ENCODE results near the gene TXNDC2.

Gene TXNDC2

GRCh38 chr18:9914584-9915290, 29.0 kb downstream of the TXNDC2 start:
- DNase-seq: peak; percentile 75

GRCh38 chr18:9915291-9916076, 29.7 kb downstream of the TXNDC2 start:
- DNase-seq: no peak

- peak; percentile 22 for DNase-seq
Measured at GRCh38 chr18:9916077-9916639, 30.4 kb downstream of the TXNDC2 start.

GRCh38 chr18:9916808-9917207, 31.0 kb downstream of the TXNDC2 start:
- DNase-seq: no peak

GRCh38 chr18:9918016-9918680, 32.4 kb downstream of the TXNDC2 start:
- peak; percentile 36 for DNase-seq

GRCh38 chr18:9919564-9920232, 33.9 kb downstream of the TXNDC2 start:
- no peak for DNase-seq

GRCh38 chr18:9922592-9923311, 37.0 kb downstream of the TXNDC2 start:
- DNase-seq: no peak

- no peak for DNase-seq
Measured at GRCh38 chr18:9924371-9924943, 38.7 kb downstream of the TXNDC2 start.

GRCh38 chr18:9925369-9925768, 39.6 kb downstream of the TXNDC2 start:
- peak; percentile 32 for DNase-seq

- no peak for DNase-seq
Measured at GRCh38 chr18:9925795-9926194, 40.0 kb downstream of the TXNDC2 start.

GRCh38 chr18:9926223-9926894, 40.6 kb downstream of the TXNDC2 start:
- no peak for DNase-seq

GRCh38 chr18:9926977-9927376, 41.2 kb downstream of the TXNDC2 start:
- DNase-seq: no peak

GRCh38 chr18:9927392-9928063, 41.8 kb downstream of the TXNDC2 start:
- no peak for DNase-seq

- DNase-seq: no peak
Measured at GRCh38 chr18:9928646-9929259, 43.0 kb downstream of the TXNDC2 start.

GRCh38 chr18:9930299-9930884, 44.6 kb downstream of the TXNDC2 start:
- no peak for DNase-seq

- no peak for DNase-seq
Measured at GRCh38 chr18:9931146-9931545, 45.4 kb downstream of the TXNDC2 start.

- no peak for DNase-seq
Measured at GRCh38 chr18:9931678-9932077, 45.9 kb downstream of the TXNDC2 start.

- DNase-seq: no peak
Measured at GRCh38 chr18:9933865-9934264, 48.1 kb downstream of the TXNDC2 start.

- no peak for DNase-seq
Measured at GRCh38 chr18:9934274-9934673, 48.5 kb downstream of the TXNDC2 start.
